Activated T-cell treated with anti-CD3 and anti-CD28 coated beads for 1 hour (primary cell): ENCODE measurements around the gene APBB2.
"Not testable (repeated sequence)": the region's sequence is repeated elsewhere in the genome, so short reads cannot be mapped to it uniquely, and the experiment has no call there.

Experiments
- DNase-seq: peaks from one replicate; pipeline ENCODE4 v3.0.0-alpha.2; 2020; ENCODE audit warnings: low read depth

APBB2 gene

DNA sequence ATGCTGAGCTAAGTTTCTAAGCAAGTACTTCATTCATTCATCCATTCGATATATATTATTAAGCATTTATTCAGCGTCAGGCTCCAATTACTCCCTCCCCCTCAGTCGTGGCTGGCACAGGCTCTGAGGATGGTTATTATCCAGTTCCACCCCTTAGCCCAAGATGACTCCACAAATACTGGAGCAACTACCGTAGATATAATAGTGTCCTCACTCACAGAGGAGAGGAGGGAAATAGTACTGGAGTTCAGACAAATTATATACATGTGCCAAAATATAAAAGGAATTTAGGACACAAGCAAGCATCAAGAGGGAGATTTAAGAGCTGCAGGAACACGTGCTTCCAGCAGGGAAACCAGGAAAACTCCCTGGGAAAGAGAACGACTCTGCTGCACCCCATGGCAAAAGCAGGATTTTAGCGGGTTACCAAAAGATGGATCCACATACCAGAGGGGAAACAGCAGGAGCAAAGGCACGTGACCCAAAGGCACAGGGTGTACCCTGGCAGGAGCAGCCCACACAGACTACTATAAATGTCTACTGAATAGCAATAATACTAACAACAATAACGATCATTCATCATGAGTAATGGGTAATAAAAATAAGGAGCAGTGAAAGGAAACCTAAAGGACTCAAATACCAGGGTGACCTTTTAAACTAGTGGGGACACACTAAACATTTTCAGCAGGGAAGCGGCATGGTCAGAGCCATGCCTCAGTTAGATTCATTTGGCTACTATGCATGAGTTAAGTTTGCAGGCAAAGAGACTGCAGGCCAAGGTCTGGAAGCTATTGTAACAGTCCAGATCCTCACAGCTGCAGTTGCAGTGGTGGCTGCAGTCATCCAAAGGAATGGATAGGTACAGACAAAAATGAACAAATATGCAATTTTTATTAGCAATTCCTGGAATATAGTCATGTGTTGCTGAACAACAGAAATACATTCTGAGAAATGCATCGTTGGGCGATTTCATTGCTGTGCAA is 153.7 kb downstream of the APBB2 start:
- DNase-seq = no peak

- DNase-seq = not testable (repeated sequence)
Observed at GRCh38 chr4:41059411-41059810, 154.9 kb downstream of the APBB2 start.

GRCh38 chr4:41058426-41058825 is 155.9 kb downstream of the APBB2 start:
- DNase-seq = no peak

DNA sequence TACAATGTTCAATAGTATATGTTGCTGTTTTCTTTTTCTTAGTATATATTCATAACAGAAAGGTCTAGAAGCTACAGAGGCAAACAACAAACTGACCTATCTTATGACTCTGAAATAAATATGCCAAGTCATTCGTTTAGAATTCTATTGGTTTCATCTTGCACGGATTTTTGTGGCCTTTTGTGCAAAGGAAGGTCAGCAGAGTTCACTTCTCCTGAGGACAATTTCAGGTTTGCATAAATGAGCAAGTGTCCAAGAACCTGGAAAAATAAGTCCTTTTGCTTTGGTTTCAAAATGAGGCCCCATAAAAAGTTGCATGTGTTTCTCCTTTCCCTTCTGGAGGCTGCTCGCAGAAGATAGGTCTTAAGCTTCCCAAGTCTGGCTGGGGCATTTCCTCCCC is 156.9 kb downstream of the APBB2 start:
- no peak for DNase-seq

- no peak for DNase-seq
Observed at GRCh38 chr4:41052287-41052686, 162.1 kb downstream of the APBB2 start.

DNA sequence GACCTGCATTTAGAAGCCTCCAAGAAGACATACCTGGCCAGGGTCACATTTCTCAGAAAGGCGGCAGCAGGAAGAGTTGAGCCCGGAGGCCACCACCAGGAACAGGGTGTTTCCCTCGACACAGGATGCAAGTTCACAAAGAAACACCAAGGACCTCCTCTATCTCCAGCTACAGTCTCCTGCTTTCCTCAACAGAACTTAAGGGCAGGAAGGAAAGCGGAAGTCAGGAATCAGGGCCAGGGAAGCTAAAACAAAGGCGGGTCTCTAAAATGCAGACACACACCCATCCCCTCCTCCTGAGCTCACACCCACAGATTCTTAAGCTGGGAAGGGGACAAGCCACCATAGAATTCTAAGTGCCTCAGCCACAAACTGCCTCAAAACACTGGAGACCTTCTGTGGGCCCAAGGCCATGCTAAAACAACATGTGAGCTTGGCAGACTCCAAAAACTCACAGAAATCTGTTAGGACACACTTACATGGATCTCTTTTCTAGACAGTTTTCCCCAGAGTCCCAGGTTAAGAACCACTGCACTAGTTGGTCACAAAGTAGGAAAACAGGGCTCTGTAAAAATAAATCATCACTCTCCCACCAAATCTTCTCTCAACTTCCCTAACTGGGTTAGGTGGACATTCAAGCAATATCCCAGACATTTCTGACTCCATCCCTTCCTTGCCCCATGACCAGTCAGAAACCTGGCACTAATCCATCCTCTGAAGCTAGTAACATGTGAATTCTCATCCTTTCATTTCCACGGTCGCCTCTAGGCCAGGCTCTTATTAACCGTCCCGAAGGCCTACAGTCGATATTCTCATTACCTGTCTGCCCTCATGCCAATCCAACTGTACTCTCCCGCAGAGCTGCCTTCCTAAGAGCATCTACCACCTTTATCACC is 163.2 kb downstream of the APBB2 start:
- DNase-seq = no peak

- no peak for DNase-seq
Observed at GRCh38 chr4:41050116-41050515, 164.2 kb downstream of the APBB2 start.

- not testable (repeated sequence) for DNase-seq
Observed at GRCh38 chr4:41049176-41049575, 165.2 kb downstream of the APBB2 start.

- no peak for DNase-seq
Observed at GRCh38 chr4:41044791-41045190, 169.6 kb downstream of the APBB2 start.

DNA sequence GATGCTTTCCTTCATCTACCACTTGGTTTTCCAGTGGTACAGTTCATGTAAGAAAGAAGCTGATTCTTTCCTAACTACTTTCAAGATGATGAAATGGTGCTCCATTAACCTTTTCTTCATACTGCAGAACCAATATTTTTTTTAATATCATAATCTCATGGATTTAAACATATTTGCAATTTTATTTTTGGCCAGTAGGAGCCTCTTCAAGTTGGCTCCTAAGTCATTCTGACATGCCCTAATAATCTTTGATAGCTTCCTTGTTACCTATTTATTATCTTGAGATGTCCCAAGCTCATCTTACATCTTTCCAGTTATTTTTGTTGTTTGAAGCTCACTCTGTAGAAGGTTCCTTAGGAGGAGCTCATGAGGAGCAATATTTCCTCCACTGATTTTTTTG is 170.2 kb downstream of the APBB2 start:
- no peak for DNase-seq

GRCh38 chr4:41043465-41043864 is 170.9 kb downstream of the APBB2 start:
- no peak for DNase-seq

DNA sequence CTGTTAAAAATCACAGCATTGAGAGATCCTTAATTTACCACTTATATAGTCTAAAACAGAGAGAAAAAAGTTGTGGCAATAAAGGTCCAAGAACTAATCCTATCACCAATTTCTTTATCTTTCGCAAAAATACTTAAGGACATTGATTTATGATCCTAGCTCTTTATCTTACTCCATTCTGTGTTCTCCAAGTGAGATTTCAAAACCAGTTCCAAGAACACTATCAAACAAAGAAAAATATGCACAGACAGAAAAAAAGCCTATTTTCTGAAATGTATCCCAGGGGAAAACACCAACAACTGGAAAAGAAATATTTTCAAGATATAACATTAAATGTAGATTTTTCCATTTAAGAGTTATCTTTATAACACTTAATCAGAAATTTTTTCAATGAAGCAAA is 172.8 kb downstream of the APBB2 start:
- DNase-seq = no peak

DNA sequence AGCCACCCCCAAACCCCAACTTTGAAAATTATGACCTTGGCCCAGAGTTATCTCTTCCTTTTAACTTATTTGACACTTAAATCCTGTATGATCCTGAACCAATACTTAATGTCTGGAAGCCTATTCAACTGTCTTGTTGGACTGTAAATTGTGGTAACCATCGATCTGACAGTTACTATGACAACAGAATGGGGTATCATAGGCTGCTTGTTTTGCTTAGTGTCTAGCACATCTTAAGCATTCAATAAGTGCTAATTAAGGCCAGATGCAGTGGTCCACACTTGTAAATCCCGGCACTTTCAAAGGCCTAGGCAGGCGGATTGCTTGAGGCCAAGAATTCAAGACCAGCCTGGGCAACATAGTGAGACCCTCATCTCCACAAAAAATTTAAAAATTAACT is 175.0 kb downstream of the APBB2 start:
- DNase-seq = no peak

DNA sequence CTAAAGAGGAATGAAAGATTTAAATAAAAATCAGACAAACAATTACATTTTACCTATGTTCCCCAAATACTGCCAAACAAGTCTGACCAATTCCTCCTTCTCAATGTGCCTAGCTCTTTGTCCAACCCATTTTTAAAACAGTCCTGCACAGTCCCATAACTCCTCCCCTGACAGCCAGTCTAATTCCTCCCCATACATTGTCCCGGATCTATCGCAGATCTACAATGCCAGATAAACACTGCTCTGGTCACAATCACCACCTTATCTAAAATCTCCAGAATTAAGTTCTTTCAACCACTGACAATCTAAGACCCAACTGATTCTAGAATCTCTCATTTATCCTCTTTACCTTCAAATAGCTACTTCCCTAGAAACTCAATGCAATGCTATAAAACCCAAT is 176.0 kb downstream of the APBB2 start:
- DNase-seq = no peak

DNA sequence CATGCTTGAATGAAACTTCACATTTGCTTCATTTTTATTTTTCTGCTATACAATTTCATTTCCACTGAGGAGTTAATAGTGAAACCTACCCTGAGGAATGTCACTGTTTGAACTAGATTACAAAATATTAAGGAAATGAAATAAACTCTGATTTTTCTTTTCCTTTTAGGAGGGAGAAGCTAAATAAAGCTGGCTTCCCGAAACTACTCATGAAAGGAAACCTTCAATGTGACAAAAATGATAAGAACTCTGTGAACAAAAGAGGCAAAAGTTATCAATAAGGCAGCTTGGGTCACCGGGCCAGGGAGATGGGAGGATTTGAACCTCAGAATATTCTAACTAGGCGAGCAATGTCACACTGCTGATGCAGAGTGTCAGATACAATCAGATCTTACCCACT is 185.2 kb downstream of the APBB2 start:
- no peak for DNase-seq

DNA sequence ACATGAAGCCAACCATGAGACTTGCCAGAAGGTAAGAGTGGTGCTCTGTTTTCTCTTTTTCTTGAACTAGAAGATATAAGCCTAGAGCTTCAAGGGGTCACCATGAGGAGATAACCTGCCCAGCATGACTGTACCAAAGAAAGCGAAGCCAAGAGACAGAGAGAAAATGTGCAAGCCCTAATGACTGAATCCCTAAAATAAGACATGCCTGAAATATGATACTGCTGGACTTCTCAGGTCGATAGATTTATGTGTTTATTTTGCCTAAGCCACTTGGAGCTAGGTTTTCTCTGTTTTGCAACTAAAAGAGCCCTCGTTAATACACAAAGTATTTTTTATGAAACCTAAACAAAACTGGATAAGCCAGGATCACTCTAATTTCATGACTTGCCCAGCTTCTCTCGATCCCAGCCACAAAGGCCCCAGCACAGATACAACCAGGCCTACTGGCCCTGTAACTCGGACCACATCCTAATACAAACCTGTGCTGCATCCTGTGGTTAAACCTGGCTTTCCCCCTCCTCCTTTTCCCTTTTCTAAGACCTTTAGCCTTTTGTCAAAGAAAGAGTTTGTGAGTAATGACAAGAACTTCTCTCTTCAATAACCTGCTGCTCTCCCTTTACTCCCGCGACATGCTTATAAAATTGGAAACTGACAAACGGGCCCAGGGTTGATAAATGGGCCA is 185.8 kb downstream of the APBB2 start:
- no peak for DNase-seq

DNA sequence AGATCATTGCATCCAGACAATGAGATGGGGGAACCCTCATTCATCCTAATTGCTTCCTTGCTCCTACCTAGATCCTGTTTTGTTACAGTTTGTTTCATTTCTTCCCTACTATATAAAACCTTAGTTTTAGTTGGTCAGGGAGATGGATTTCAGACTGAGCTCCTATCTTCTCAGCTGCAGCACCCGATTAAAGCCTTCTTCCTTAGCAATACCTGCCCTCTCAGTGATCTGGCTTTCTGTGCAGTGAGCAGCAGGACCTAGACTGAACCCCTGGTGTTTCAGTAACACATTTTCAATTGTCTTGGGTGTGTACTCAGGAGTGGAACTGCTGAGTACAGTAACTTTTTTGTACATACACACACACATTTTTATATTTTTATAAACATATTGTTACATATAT is 187.4 kb downstream of the APBB2 start:
- DNase-seq = no peak

DNA sequence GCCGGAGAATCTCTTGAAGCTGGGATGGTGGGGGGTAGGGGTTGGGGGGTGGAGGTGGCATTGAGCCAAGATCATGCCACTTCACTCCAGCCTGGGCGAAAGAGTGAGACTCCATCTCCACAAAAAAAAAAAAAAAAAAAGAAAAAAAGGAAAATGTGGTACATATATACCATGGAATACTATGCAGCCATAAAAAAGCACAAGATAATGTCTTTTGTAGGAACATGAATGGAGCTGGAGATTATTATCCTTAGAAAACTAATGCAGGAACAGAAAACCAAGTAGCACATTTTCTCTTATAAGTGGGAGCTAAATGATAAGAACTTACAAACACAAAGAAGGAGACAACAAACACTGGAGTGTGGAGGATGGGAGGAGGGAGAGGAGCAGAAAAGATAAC is 188.5 kb downstream of the APBB2 start:
- no peak for DNase-seq

DNA sequence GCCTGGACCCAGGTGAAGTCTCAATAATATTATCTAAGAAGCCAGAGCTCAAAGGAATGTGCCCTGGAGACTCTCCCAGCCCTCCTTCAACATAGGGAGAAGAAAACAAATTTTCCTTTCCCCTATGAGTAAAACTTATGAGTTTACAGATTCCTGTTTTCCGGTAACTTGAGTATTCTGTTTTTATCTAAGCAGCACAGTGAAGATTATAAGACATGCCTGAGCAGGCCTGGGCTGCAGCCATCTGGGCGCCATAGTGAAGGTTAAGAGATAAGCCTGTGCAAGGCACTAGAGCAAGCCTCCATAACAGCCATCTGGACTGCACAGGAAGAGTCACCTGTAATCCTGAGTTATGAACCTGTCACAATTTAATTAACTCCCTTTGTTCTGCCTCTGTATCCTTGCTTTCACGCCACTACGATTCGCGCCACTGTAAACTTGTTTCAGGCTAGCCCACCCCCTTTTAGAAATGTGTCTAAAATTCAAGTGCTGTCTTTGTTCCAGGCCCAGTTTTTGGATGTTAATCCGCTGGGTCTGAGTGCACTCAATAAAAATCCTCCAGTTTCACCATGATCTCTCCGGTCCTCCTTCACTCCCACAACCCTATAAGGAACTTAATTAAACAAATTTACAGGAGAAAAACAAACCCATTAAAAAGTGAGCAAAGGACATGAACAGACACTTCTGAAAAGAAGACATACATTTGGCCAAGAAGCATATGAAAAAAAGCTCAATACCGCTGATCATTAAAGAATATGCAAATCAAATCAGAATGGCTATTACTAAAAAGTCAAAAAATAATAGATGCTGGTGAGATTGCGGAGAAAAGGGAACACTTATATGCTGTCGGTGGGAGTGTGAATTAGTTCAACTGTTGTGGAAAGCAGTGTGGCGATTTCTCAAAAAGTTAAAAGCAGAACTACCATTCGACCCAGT is 189.5 kb downstream of the APBB2 start:
- no peak for DNase-seq

DNA sequence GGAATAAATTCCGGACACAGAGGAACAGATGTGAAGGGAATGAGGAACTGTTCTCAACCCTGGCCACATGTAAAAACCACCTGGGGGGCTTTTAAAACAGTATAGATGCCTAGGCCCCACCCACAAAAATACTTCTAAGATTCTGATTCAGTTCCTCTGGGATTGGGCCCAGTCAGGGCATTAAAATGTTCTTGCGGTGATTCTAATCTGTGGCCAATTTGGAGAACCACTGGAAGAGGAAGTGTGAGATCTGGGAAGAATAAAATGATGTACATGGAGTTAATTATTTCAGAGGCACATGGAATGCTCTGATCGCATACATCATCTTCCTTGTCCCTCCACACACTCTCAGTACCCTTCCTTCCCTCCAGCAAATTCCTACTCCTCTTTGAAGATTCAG is 192.2 kb downstream of the APBB2 start:
- no peak for DNase-seq

DNA sequence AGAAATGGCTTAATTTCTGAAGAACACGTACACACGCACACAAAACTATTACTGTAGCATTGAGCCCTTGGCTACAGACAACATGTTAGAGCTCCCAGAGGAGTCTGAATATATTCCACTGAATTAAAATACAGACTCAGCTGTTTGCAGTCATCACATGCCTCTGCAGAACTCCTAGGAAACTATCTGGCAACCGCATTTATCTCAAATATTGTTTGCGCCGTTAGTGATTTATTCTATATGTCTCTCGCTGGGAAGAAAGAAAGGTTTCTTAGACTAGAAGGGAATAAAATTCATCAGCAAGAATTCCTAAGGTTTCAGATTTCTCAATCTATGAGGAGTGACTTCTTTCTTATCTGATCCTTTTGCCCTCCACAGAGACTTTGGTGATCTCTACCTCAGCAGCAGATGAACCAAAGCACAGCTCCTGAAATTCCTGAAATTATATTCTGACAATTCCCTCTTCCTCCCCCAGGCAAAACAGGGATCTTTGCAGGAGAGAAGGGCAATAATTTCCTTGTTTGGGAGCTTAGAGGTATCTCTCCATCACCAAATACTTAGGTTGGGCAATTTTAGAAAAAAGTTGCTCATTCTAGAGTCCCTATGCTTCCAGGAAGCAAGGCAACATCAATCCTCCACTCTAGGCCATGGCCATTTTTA is 199.2 kb downstream of the APBB2 start:
- DNase-seq = no peak
